SKM-1 treated with dmso at 0.1 percent for 144 hours (cell line): ENCODE measurements around the gene THRB.

ENCODE experiments used
- DNase-seq: peaks from one replicate; lab custom pipeline; 2025; ENCODE audit not compliant: unreplicated experiment; lab: John Stamatoyannopoulos, UW

THRB gene

GRCh38 chr3:24382647-24383046 lies 112.0 kb downstream of the THRB start:
- no peak for DNase-seq

- no peak for DNase-seq
Observed at GRCh38 chr3:24379936-24380335, 114.7 kb downstream of the THRB start.

GRCh38 chr3:24378313-24378712 lies 116.3 kb downstream of the THRB start:
- DNase-seq, result no peak

GRCh38 chr3:24377218-24377993 lies 117.2 kb downstream of the THRB start:
- no peak for DNase-seq

- DNase-seq, result no peak
Observed at GRCh38 chr3:24375947-24376384, 118.7 kb downstream of the THRB start.

- DNase-seq, result no peak
Observed at GRCh38 chr3:24374801-24375200, 119.8 kb downstream of the THRB start.

- DNase-seq, result no peak
Observed at GRCh38 chr3:24373198-24373959, 121.3 kb downstream of the THRB start.

GRCh38 chr3:24372559-24373197 lies 122.0 kb downstream of the THRB start:
- no peak for DNase-seq

GRCh38 chr3:24370352-24371090 lies 124.1 kb downstream of the THRB start:
- no peak for DNase-seq

- DNase-seq, result no peak
Observed at GRCh38 chr3:24368605-24369004, 126.0 kb downstream of the THRB start.

- DNase-seq, result no peak
Observed at GRCh38 chr3:24367664-24368264, 126.9 kb downstream of the THRB start.

- DNase-seq, result no peak
Observed at GRCh38 chr3:24367216-24367615, 127.4 kb downstream of the THRB start.

GRCh38 chr3:24365168-24365567 lies 129.5 kb downstream of the THRB start:
- DNase-seq, result no peak

GRCh38 chr3:24364359-24364758 lies 130.3 kb downstream of the THRB start:
- no peak for DNase-seq

GRCh38 chr3:24363242-24363641 lies 131.4 kb downstream of the THRB start:
- no peak for DNase-seq

- DNase-seq, result no peak
Observed at GRCh38 chr3:24361623-24362022, 133.0 kb downstream of the THRB start.

- DNase-seq, result no peak
Observed at GRCh38 chr3:24360957-24361356, 133.7 kb downstream of the THRB start.

GRCh38 chr3:24359645-24360462 lies 134.8 kb downstream of the THRB start:
- DNase-seq, result no peak

- DNase-seq, result no peak
Observed at GRCh38 chr3:24359102-24359501, 135.5 kb downstream of the THRB start.

GRCh38 chr3:24357635-24358034 lies 137.0 kb downstream of the THRB start:
- no peak for DNase-seq
